HK-2 (cell line): ENCODE results near the gene TSKU.

ENCODE experiments used
- DNase-seq: peaks from one replicate; pipeline ENCODE4 v3.0.0-alpha.2; 2018; ENCODE audit not compliant: unreplicated experiment

Gene TSKU, protein sequence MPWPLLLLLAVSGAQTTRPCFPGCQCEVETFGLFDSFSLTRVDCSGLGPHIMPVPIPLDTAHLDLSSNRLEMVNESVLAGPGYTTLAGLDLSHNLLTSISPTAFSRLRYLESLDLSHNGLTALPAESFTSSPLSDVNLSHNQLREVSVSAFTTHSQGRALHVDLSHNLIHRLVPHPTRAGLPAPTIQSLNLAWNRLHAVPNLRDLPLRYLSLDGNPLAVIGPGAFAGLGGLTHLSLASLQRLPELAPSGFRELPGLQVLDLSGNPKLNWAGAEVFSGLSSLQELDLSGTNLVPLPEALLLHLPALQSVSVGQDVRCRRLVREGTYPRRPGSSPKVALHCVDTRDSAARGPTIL

DNA sequence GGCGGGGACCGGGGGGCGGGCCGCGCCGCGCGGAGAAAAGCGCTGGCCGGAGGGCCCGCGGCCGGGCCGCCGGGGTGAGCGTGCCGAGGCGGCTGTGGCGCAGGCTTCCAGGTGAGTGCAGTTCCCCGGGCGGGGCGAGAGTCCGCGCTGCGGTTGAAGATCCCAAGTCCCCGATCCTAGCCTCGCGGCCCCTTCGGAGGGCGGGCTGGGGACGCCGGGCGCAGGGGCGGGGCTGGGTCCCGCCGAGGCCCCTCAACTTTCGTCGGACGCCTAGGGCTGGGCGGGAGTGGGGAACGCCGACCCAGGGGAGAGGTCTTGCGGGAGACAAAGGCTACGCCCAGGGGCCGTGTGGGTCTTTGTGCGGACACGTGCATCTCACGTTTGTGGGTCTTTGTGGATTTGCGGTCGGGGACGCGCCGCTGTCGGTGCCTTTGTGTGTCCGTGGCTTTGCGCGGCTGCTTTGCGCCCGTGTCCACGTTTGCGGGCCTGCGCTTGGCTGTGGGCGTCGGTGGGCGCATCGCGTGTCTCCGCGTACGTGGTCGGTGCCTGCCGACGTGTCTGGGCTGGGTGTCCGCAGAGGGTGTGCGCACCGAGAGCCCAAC is at the start of gene TSKU:
Gene TSKU, plus strand, starts transcription at position 63 of the 602 bp plus-strand sequence. CDS start 12,261 bp downstream, outside the sequence.
- DNase-seq, result peak; percentile 39

DNA sequence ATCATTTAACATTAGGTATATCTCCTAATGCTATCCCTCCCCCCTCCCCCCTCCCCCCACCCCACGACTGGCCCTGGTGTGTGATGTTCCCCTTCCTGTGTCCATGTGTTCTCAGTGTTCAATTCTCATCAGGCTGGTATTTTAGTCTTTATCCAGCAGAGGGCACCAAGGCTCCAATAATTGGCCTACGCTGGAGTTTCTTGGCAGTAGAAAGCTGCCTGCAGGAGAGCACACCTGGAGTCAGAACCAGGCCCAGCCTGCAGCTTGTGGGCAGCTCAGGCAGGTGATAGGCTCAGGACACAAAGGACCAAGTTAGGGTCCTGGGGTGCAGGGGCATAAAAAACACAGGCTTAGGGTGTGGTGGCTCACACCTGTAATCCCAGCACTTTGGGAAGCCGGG is 49.2 kb upstream of the TSKU start:
- DNase-seq, result peak; percentile 26

DNA sequence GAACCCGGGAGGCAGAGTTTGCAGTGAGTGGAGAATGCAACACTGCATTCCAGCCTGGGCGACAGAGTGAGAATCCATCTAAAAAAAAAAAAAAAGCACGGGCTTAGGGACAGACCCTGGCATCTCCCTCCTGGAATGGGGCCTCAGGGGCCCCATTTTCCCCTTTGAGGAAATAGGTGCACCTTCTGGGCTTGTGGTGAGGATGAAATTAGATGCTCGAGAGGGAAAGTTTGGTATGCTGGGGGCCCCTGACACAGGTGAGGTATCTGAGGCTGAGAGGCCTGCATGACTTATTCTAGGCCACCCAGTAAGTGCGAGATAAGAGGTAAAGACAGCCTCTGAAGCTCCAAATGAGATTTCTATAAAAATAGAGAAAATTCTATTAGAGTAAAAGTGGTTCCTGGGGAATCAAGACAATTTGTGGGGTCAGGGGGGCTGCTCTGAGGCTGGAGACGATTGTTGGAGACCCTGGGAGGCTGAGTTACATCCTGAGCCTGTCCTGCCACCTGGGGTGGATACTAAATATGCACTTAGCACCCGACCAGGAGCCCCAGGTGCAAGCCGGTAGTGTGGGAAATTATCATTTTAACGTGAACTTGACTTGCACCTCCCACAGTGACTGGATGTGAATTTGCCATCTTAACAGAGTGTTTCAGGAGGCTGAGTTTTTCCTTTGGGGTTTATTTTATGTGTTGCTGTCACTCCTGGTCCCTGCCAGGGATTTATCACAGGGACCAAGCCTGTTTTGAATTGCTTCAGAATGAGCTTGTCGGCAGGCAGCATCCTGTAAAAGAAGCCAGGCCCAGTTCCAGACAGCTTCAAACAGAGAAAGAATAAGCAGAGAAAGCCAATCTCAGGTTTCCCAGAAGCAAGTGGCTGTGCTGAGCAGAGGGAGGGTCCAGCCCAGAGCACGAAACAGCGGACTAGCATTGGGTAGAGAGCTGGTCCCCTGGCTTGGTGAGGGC is 48.4 kb upstream of the TSKU start:
- DNase-seq, result no peak

DNA sequence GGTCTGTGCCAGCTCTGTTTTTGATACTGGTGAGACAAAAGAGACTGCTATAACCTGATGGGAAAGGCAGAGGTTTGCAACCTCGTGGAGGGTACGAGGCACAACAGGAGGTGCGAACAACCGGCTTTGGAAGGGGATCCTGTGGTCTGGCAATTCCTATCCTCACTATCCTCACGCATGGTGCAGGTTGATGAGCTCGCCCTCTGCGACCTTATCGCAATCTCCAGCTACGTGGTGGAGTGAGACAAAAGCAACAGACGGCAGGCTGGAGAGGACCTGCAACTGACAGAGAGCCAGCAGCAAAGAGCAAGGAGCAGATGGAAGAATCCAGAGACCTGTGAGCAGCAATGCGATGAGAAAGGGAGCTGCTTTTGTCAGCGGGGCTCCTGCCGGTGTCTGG is 47.3 kb upstream of the TSKU start:
- no peak for DNase-seq

DNA sequence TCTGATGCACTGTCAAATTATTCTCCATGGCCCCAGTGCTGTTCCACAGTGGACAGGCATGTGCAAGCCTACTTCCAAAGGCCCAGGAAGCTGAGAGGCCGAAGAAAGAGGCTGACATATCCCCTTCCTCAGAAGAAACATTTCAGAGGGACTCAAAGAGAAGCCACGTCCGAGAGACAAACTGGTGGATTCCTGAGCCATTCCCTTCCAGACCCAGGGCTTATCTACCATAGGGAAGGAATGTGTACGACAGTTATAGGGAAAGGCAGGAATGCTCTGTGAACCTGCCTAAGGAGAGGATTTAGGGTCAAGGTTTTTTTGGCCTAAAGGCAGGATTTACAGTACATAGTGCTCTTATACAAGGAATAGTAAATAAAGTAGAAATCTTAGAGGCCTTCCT is 46.9 kb upstream of the TSKU start:
- DNase-seq, result no peak

DNA sequence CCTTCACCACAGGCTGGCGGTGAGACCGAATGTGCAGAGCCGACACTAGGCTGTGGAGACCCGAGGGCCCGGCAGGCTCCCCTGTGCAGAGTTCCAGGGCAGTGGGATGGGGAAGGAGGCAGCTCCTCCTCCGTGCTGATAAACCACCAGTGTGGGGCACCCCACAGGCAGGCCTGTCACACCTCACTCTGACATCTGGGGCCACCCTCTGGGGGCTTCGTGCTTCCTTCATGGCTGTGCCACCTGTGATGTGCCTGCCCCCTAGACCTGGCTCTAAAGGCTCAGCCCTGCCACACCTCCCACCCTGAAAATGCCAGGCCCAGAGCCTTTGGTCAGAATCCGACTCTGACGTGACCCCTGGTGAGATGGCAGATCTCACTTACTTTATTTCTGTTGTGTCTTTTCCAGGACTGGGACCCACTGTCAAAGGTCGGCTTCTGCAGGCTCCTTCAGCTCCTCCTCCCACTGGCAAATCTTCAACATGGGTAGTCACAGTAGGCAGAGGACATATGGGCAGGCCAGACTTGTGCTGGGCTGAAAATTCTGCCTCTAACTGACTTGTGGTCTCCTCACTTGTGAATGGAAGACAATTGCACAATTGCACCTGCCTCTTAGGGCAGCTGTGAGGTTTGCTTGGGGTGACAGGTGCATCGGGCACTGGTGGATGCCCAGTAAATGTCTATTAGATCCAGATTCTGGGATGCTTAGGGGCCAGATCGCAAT is 46.2 kb upstream of the TSKU start:
- no peak for DNase-seq

DNA sequence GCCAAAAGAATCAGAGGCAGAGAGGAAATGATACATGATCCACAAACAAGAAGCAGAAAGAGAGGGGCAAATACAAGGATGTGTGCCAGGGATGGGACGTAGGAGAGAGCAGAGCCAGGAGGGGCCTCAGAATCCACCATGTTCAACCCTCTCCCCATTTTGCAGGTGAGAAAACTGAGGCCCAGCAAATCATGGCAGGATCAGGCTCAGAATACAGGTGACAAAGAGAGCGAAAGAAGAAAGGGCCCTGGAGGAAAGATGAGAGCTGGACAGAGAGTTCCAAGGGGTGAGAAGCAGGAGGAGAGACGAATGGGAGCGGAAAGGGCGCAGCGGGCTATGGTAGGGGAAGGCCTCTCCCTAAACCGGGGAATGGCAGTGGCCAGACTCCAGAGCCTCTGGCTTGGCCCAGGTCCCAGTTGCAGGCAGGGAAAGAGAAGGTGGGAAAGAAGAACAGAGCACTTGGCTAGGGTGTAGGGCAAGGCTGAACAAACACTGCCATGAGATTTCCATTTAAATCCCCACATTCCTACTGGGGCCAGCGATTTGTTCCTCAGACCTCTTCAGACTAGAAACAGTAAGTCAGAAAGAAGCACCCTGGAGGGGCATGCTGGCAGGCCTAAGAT is 44.4 kb upstream of the TSKU start:
- DNase-seq, result no peak

DNA sequence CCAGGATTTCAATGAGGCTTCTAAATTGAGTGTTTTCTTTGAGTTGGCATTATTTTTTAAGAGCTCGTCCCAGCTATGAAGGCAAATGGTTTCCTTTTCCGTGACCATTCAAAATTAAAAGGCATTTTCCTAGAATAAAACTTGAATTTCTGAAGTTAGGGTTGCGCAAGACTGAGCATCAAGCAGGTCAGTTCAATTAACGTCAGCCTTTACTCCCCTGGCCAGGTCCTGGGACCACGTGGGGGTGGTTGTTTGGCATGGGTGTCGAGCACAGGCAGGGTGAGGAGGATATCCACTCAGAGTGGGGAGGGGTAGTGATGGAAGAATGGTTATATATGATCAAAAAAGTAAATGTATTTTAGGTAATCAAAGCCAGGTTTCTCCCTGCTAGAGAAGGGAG is 43.4 kb upstream of the TSKU start:
- no peak for DNase-seq

DNA sequence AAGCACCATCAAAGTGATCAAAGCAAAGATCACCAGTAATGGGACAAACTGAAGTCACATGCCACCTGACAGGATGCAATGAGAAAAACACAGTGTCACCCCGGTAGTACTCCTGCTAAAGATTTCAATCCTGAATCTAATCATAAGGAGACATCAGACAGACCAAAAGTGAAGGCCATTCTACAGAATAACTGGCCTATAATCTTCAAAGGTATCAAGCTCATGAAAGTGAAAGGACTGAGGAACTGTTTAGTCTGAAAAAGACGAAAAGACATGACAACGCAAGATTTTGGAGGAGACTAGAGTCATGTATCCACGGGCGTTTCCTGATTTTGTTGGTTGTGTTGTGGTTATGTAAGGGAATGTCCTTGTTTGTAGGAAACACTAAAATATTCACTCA is 42.4 kb upstream of the TSKU start:
- no peak for DNase-seq

DNA sequence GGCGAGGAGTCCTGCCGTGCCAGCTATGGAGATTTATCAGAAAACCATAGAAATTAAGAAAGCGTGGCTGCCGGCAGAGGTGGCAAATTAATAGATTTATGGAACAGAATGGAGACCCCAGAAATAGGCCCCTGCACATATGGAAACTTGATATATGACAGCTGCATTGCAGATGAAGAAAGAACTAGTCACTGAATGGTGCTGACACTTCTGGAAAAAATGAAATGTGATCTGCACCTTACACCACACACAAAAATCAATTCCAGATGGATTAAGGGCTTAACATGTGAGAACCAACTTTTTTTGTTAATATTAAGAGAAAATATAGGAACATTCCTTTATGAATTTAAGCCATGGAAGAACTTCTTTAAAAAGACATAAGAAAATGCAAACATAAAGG is 40.3 kb upstream of the TSKU start:
- DNase-seq, result no peak

DNA sequence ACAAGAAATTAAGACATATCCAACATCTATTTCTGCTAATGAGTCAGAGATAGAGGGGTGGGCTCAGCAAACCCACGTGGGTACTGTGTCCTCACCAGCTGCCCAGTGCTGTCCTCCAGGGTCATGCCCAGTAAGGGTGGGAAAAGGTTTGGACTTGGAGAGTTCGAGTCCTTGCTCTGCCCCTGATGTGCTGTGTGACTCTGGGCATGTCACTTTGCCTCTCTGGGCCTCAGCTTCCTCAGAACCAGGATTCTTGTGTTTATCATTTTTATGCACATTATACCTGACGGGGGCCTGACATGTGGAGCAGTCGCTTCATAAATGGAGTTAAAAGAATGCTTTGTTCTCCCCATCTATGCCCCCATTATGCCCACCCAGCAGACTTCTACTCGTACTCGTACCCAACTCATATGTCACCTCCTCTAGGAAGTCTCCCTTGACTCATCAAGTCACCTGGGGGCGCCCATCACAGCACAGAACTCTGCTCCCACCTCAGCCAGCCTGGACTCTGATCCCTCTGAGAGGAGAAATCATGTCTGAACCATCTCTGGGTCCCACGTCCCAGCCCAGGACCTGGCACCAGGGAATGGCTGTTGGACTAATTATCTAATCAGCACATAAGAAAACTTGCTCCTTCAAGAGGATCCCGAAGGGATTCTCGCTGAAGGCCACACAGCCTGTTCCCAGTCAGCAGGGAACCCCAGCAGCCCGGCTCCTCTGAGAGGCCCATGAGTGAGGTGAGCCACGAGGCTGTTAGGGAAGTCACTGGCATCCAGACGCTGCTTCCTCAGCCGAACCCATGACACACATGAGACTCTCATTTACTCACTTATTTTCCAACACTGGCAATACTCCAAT is 38.7 kb upstream of the TSKU start:
- no peak for DNase-seq

DNA sequence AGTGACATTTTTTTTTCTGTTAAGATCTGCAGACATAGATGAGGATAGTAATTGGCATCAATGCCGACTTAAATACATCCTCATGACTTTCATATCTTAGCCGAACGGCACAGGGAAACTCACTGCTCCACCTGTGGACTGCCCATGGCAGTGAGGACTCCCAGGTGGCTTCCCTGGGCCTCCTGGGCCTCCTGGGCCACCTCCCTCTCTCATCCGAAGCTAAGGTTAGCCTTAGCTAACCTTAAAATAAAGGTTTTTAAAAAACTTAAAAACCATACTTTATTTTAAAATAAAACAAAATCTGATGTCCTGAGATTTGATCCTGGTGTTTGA is 38.1 kb upstream of the TSKU start:
- no peak for DNase-seq

DNA sequence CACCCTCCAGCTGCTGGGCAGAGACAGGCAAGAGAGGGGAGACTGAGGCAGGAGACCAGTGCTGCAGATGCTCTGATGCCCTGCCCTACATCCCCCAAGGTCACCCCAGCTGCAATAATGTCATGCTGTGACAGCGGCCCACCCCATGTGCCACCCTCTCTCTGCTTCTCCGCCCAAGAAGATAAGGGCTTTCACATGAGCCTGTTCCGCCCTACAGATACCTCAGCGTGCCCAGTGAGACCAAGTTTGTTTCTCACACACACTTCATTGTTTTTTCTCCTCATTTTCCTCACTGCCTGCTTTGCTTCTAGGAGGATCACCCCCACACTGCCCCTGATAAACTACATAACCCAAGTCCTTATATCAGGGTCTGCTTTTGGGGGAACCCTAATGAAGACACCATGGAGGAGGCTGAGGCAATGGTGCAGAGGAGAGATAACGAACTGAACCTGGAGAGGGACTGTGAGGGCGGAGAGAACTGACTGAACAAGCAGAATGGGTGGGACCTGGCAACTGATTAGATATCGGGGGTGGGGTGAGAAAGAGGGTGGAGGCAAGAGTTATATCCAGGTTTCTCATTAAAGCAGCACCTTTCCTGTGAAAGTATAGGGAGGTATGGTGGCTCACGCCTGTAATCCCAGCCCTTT is 37.5 kb upstream of the TSKU start:
- no peak for DNase-seq

DNA sequence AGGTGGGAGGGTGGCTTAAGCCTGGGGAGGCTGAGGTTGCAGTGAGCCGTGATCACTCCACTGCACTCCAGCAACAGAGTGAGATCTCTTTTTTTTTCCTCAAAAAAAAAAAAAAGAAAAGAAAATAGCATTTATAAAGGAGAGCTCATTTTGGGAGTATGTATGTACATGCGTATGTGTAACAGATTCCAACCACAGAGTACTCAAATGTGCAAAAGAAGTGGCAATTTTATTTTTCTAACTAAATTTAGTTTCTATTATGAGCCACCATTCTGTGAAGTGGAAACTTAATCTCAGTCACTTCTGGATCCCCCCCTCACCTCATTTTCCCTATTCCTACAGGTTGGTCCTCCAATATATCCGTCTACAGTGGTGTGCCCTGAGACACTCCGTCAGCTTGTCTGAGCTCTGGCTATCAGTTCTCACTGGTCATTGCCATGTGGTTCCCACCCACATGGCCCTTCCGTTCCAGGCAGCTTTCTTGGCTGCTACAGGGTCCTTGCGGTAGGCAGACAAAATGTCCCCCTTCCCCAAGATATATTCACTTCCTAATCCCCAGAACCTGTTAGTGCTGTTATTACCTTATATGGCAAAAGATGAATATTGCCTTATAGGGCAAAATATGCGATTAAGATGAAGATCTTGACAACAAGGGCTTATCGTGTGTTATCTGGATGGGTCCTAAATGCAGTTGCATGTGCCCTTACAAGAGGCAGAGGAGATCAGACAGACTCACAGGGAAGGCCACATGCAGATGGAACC is 35.8 kb upstream of the TSKU start:
- no peak for DNase-seq

DNA sequence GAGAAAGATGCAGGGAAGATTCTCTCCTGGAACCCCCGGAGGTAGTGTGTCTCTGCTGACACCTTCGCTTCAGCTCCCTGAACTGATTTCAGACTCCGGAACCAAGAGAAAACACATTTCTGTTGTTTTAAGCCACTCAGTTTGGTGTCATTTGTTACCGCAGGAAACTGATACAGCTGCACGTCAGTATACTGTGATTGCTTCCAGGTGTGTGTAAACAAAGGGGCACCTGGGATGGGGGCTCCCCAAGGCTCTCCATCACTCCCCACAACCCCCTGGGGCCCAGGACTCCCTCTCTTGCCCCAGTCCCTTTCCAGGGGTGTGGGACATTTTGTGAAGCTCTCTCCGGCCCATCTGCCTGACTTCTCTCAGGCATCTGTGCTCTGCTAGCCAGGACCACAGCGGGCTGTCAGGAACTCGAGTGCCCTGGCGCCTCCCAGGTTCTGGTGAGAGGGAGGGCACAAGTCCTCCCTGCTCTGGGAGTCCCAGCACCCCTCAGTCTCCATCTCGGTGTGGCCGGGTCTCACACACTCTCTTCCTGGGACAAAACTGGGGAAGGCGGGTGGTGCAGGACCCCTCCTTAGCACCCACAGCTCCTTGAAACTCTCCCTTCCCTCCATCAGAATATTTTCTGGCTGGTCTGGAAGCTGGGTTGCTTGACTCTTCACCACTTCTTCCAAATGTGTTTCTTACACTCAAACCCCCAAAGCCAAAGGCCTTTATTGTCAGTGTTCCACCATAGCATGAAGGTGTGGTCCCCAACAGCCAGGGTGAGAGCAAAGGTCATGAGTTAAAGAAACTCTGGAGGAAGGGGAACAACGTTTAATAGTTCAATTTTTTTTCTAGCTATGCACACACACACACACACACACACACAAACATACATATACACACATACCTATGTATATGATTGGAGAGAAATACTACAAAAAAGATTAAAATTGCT is 35.0 kb upstream of the TSKU start:
- no peak for DNase-seq

DNA sequence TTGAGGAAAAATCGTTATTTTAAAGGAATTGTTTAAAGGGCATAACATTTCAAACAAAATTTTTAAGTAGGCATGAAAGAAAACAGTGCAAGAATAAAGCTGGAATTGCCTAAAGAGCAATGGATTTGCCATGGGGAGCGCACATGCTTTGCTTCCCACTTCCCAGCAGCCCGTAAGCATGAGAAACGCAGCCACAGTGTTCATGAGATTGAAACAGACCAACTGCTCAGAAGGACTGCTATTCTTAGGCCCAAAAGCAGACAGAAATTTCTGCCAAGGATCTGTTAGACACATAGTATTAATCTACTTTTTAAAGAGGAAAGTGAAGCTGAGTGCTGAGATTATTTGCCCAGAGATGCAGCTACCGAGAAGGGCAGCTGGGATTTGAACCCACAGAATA is 34.2 kb upstream of the TSKU start:
- no peak for DNase-seq

DNA sequence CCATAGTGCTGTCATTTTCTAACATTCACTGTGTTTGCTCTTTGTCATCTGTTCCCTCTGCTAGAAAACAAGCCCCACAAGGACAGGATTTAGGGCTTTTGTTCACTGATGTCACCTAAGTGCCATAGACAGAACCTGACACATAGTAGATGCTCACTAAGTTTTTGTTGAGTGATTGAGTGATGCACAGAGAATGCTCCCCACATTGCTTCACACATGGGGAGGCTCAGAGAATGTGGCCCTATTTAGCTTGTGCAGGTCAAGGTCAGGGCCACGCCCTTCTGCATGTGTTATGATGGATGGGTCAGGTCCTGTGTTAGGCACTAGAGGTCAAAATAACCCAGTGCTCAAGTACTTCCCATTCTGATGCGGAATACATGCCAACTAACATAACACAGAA is 33.1 kb upstream of the TSKU start:
- DNase-seq, result no peak

DNA sequence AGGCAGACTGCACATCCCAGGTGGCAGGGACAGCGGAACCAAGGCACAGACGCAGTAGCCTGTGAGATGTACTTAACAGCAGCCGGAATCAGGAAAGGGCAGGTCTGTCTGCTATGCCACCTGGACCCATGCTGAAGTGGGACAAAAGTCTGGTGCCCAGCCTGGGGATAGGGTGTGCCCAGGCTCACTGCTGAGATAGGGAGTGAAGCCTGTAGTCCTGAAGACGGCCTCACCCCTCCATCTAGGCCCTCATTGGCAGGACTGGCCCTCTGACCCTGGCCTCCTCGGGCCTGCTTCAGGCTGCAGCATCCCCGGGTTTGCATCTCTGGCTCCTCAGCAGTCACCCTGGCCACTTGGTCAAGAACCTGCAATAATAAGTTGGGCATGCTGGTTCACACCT is 32.4 kb upstream of the TSKU start:
- no peak for DNase-seq
